Measurements from ENCODE around the gene SLC22A6.
"Not testable (repeated sequence)": the region's sequence is repeated elsewhere in the genome, so short reads cannot be mapped to it uniquely, and the experiment has no call there.

Gene SLC22A6

GRCh38 chr11:62985041-62985750 lies 429 bp upstream of the SLC22A6 start:
- no peak for DNase-seq

- DNase-seq, result no peak
Measured at GRCh38 chr11:62983536-62984199, 1.1 kb downstream of the SLC22A6 start.

GRCh38 chr11:62981743-62982142 lies 3.0 kb downstream of the SLC22A6 start:
- DNase-seq, result no peak

- no peak for DNase-seq
Measured at GRCh38 chr11:62980133-62980760, 4.5 kb downstream of the SLC22A6 start.

- no peak for DNase-seq
Measured at GRCh38 chr11:62976109-62976508, 8.7 kb downstream of the SLC22A6 start.

- DNase-seq, result peak; percentile 48
Measured at GRCh38 chr11:62974848-62975522, 9.8 kb downstream of the SLC22A6 start.

GRCh38 chr11:62965574-62965973 lies 19.2 kb downstream of the SLC22A6 start:
- DNase-seq, result no peak

GRCh38 chr11:62962391-62962790 lies 22.4 kb downstream of the SLC22A6 start:
- no peak for DNase-seq

GRCh38 chr11:62961017-62961570 lies 23.7 kb downstream of the SLC22A6 start:
- DNase-seq, result no peak

GRCh38 chr11:62959422-62959980 lies 25.3 kb downstream of the SLC22A6 start:
- no peak for DNase-seq

- peak; percentile 31 for DNase-seq
Measured at GRCh38 chr11:62958547-62959421, 26.0 kb downstream of the SLC22A6 start.

- DNase-seq, result no peak
Measured at GRCh38 chr11:62957147-62957546, 27.6 kb downstream of the SLC22A6 start.

GRCh38 chr11:62954478-62954877 lies 30.3 kb downstream of the SLC22A6 start:
- no peak for DNase-seq

GRCh38 chr11:62953811-62954210 lies 31.0 kb downstream of the SLC22A6 start:
- no peak for DNase-seq

- no peak for DNase-seq
Measured at GRCh38 chr11:62948765-62949320, 35.9 kb downstream of the SLC22A6 start.

GRCh38 chr11:62945538-62945937 lies 39.2 kb downstream of the SLC22A6 start:
- not testable (repeated sequence) for DNase-seq

GRCh38 chr11:62937528-62937927 lies 47.2 kb downstream of the SLC22A6 start:
- not testable (repeated sequence) for DNase-seq

GRCh38 chr11:62934496-62934785 lies 50.3 kb downstream of the SLC22A6 start:
- DNase-seq, result no peak

- DNase-seq, result no peak
Measured at GRCh38 chr11:62933750-62934495, 50.8 kb downstream of the SLC22A6 start.

GRCh38 chr11:62933285-62933684 lies 51.5 kb downstream of the SLC22A6 start:
- DNase-seq, result no peak
